Stimulated activated CD4-positive, alpha-beta T cell treated with anti-CD3 and anti-CD28 coated beads, Interleukin-1b, Interleukin-23, amount 100 ng/mL, for 48 hours (primary cell): ENCODE data around the gene NKX2-3.

Experiments
- DNase-seq: peaks from one replicate; pipeline ENCODE4 v3.0.0-alpha.2; 2020

Gene NKX2-3

GRCh38 chr10:99527526-99528493 lies 4.9 kb upstream of the NKX2-3 start:
- no peak for DNase-seq

DNA sequence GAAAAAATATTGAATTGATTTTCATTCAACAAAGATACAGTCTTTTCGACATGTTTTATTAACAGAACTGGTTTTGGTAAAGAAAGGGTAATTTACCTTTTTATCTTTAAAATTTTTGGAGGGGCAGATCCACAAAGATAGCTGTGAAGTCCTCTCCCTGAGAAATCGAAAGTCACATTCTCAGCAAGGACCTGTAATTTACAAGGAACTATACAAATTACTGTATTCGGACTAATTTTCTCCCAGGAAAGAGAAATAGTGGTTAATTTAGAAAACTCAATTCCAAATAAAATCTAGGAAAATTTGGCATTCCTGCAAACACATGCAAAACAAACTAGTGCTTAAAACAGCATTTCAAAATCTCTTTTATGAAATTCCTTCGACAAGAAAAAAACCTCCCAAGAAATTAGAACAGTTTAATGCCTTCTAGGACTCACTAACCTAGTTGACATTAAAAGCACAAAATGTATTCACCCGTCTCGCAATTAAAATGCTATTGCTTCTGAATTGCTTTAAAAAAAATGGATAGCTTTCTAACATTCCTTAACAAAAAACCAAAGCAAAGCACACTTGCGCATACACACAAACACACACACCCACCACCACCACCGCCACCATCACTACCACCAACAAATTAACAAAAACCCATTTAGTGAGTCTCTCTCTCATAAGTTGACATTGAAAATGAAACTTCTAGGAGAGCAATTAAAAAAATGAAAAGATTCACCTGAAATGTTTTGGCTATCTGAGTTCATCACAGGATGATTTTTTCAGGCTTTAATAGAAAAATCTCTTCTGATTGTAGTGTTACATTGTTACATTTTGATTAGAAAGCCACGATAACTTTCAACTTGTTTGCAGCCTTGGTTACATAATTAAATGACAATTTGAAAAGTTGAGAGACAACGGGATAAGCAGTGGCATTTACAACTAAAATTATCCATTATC lies 4.0 kb upstream of the NKX2-3 start:
- DNase-seq = no peak

- no peak for DNase-seq
These were observed 3.1 kb upstream of the NKX2-3 start for GRCh38 chr10:99529591-99530107.

DNA sequence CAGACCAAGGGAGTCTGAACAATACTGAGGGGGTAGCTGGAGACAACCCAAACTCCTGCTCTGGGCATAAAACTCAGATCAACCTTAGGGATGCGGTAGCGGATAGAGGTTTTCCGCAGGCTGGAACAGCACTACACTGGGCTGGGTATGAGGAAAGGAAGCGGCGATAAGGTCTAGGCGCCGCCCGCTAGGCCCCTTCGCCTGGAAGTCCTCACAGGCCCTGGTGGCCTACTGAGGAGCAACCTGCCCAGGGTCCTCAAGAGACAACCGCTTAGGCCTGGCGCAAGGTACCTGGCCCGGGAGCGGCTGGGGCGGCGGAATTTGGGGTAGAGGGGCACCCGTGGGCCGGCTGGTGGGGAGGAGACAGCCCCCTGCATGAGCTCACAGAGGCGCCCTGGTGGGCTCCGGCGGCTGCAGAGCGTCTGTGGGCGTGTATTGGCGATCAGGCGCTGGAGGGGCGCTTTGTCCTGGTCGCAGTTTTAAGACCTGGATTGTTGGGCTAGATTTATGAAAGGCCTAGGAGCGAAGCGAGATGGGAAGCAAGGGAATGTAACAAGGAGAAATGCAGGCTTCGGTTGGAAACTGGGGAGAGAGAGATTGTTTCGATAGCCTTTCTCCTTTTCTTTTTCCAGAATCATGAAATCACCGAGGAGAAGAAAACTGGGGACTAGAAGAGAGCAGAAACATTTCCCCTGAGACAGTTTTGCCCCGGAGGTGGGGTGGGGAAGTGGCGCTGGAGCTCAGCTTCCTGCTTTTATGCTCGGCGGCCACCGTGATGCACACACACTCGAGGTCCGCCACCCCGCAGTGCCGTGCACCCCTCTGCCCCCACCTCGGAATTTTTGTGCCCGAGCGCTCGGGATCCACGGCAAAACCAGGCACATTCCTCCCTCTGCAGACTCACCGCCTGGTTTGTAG lies 2.4 kb upstream of the NKX2-3 start:
- no peak for DNase-seq

DNA sequence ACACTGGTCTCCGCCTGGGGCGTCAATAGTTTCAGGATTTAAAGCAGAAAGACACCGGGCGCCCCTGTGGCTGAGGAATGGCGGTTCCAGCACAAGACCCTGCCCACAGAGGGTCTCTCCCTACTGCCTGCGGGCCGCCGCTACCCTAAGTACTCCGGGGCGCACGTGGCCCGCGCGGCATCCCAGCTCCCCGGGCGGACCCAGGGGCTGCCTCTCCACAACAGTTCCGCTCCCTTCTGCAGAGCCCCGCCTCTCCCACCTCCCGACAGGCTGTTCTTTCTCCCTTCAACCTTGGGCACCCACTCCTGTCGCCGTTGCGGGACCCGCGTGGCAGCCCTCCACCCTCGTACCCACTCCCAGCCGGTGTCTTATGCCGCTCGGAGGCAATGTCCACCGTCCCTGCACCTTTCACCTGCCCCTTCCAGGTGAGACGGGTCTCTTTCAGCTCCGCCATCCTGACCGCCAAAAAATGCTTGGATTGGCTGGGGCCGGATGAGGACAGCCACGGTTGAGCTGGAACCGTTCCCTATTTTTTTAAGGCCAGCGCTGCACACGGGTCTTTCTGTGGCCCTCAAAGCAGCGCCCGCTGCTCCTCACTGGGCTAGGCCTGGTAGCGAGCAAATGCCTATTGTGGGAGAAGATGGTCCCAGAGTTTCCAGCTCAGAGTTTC lies 1.6 kb upstream of the NKX2-3 start:
- no peak for DNase-seq

DNA sequence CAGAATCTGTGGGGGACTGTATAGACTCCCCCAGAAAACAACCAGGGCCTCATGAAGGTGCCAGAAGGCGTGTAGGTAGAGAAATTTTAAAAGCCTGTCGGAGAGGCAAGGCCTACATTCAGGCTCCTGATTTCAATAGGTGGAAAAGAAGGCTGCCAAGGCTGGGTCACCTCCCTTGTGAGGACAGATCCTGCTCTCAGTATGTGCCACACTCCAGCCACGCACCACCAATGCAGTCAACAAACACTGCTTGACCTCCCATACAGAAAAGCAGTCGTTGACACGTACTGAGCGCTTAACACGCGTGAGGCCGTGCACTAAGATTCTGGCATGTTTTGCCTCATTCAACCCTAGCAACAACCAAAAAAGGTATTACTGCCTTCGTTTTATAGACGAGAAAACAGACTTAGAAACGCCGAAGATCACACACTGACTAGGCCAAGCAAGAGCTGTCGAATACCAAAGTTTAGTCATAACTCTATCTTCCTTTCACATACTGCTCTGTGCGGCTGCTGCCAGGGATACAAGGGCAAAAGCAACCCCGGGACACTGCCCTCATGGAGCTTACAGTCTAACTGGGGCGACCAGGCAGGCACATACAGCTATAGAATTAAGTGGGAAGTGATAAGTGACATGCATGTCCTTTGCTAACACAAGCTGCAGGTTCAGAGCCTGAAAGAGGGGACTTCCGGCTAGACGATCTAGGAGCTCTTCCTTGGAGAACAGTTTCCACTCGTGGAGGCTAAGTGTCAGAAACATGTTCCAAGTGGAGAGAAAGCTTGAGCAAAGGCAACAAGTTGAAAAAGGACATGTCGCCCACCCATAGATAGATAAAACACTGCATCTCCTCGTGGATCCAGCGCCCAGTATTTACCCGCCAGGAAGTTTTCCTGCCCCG lies 797 bp upstream of the NKX2-3 start:
- DNase-seq = no peak

DNA sequence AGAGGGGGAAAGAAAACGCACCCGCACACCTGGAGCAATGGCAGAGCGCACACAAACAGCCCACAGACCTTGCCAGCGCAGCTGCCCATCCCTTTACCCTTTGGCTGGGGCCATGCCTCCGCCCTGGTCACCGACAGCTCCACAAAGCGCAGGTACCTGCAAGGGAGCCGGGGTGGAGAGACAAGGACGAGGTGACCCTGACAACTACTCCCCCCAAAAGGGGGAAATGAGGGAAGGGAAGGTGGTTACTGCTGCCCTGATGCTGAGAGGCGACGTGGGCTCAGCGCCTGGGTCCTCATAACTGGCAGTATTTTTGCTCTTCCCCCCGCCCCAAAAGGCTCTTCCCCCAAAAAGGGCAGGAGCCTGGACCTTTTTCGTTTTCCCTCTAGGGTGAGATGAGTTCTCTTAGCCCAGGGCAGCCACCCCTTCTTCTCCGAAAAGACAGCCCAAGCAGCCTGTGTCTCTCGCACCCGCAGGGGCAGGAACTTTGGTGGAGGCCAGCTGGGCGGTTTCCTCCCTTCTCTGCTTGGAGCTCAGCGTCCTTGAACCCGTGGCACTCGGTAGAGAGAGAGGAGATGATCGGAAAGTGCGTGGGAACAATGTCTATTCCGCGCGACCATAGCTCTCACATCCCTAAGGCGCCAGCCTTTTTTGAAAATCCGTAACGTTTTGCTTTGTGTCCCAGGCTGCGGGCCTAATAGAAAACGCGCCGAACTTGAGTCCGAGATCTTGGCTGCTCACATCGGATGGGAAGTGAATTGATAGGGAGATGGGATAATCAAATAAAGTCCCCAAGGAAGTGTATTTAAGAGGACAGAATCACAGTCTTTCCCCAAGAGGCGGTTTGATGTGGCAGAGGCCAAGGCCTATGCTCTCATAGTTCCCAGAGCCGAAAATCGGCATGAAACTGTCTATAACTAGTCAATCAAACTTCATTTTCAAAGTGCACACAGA lies 1.0 kb downstream of the NKX2-3 start:
- DNase-seq = no peak

DNA sequence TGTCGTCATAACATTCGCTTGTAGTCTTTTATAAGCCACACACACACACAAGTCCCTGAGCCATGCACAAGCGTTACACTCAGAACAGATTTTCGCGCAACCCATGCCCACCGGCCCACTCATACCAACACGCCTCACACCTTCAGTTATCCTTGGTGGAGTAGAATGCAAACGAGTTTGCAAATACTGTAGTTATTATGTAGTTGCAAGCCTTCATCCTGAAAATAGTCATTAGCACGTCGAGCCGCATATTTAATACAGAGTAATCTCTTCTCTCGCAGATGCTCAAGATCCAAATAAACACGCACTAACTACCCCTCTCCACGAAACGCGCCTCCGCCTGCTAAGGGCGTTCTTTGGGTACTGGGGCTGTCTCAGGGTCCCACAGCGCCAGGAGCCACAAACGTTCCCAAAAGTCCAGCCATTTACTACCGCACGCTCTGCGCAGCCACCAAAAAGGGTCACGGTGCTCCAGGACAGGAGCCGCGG lies 1.8 kb downstream of the NKX2-3 start:
- no peak for DNase-seq

GRCh38 chr10:99534939-99535763 lies 2.4 kb downstream of the NKX2-3 start:
- DNase-seq = no peak

- DNase-seq = no peak
These were observed 3.1 kb downstream of the NKX2-3 start for GRCh38 chr10:99535764-99536337.

GRCh38 chr10:99536338-99537085 lies 3.8 kb downstream of the NKX2-3 start:
- DNase-seq = no peak

GRCh38 chr10:99537086-99537988 lies 4.6 kb downstream of the NKX2-3 start:
- no peak for DNase-seq

DNA sequence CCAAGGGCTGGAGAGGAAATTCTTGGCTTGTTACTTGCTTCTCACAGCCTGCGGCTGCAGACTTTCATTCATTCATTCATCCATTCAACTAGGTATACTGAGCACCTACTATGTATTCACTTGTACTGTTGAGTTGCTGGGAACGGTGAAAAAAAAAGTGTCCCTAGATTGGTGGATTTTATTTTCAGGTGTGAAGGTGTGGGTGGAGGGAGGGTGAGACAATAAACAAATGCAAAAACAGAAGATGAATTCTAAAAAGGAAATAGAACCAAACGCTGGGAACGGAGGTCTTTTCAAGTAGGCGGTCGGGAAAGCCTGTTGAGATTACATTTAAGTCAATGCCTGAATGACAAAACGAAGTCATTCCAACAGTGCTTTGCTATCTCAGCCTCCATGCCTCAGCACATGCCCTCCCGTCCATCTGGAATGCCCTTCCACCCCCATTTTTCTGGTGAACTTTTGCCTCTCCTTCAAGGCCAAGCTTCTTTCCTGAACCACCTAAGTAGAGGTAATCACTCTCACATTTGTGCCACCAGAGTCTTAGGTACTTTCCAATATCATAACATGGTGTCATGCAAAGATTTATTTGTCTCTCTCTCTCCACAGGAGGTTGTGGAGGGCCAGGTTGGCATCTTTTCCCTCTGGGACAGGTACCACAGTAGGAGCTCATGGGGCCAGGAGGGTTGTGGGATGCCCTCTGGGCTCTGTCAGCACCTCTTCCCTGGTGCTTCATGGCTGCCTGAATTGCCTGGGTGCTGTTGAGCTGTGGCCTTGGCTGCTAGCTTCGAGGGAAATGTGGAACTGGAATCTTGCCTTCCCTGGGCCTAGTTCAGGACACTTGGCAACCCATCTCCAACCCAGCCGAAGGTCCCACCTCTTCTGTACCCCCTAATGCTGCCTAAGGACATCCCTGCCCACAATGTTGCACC lies 5.5 kb downstream of the NKX2-3 start:
- DNase-seq = no peak

GRCh38 chr10:99539120-99539519 lies 6.4 kb downstream of the NKX2-3 start:
- no peak for DNase-seq

DNA sequence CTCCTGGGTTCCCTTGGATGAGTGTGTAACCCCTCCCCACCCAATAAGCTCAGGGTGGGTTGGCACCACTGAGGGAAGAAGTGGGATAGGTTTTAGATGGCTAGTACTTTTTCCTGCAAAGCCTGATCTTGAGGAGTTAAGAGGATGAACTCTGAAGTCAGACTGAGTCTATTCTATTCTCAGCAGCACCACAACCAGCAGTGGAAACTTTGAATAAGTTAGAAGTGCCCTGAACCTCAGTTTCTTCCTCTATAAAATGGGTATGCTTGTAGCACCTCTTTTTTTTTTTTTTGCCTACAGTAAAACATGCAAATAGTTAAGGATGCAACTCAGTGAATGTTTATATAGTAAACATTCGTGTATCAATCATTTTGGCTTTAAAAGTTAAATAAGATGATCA lies 7.1 kb downstream of the NKX2-3 start:
- DNase-seq = no peak
